CD4-positive, alpha-beta T cell treated with Interleukin-17A for 1 hour (primary cell): ENCODE data around the gene NAT14.
"Not testable (repeated sequence)": the region's sequence is repeated elsewhere in the genome, so short reads cannot be mapped to it uniquely, and the experiment has no call there.

Source experiments
- DNase-seq: peaks from one replicate; pipeline ENCODE4 v3.0.0-alpha.2; 2020

The NAT14 gene

GRCh38 chr19:55504252-55504603 lies 19.2 kb downstream of the NAT14 start:
- DNase-seq = no peak

GRCh38 chr19:55504981-55505380 lies 20.0 kb downstream of the NAT14 start:
- no peak for DNase-seq

GRCh38 chr19:55508120-55508519 lies 23.1 kb downstream of the NAT14 start:
- no peak for DNase-seq

GRCh38 chr19:55516878-55517620 lies 32.1 kb downstream of the NAT14 start:
- DNase-seq = peak; percentile 93

- no peak for DNase-seq
These were observed 34.7 kb downstream of the NAT14 start for GRCh38 chr19:55519451-55520311.

- DNase-seq = no peak
These were observed 35.8 kb downstream of the NAT14 start for GRCh38 chr19:55520691-55521292.

GRCh38 chr19:55525289-55526101 lies 40.5 kb downstream of the NAT14 start:
- no peak for DNase-seq

- no peak for DNase-seq
These were observed 41.5 kb downstream of the NAT14 start for GRCh38 chr19:55526216-55527196.

GRCh38 chr19:55527197-55528029 lies 42.4 kb downstream of the NAT14 start:
- DNase-seq = no peak

- DNase-seq = no peak
These were observed 43.2 kb downstream of the NAT14 start for GRCh38 chr19:55528030-55528803.

GRCh38 chr19:55529636-55530234 lies 44.7 kb downstream of the NAT14 start:
- DNase-seq = no peak

GRCh38 chr19:55530996-55531395 lies 46.0 kb downstream of the NAT14 start:
- DNase-seq = no peak

- not testable (repeated sequence) for DNase-seq
These were observed 49.3 kb downstream of the NAT14 start for GRCh38 chr19:55534280-55534679.

GRCh38 chr19:55535173-55535964 lies 50.4 kb downstream of the NAT14 start:
- DNase-seq = no peak

- DNase-seq = no peak
These were observed 51.0 kb downstream of the NAT14 start for GRCh38 chr19:55535965-55536350.

GRCh38 chr19:55536366-55536765 lies 51.4 kb downstream of the NAT14 start:
- DNase-seq = no peak
